CD4-positive, alpha-beta T cell (primary cell): Measurements from ENCODE around the gene EXOSC10. TPM values are rescaled to one million over a fixed set of nuclear protein-coding genes. Genes with fewer than 3 reads are reported as not detected.

Experiments
- ATAC-seq: fragments of 200-7000 bp; cut with Tn5 transposase; one replicate; pipeline ENCODE4 v1.10.0; 2022; ENCODE audit warnings: mild to moderate bottlenecking; ENCODE audit not compliant: poor library complexity
- CTCF ChIA-PET: fragments of 350-600 bp; sonication (Branson Sonifier 250); formaldehyde crosslinking; loops from one replicate; lab custom pipeline; 2021; ENCODE audit warnings: antibody characterized with exemption, inconsistent platforms; lab: Charles Lee
- POLR2A ChIA-PET: fragments of 350-600 bp; sonication (Branson Sonifier 250); formaldehyde crosslinking; loops from one replicate; lab custom pipeline; 2021; ENCODE audit warnings: antibody characterized with exemption, inconsistent platforms; lab: Charles Lee
- DNase-seq, 14 experiments: peaks; one replicate each; pipeline ENCODE4 v3.0.0-alpha.2; 2013 to 2020; ENCODE audit warnings: mixed read lengths in 2 of 14
- H3K27ac ChIP-seq, 2 donors: one replicate each; pipeline versions ENCODE4 v1.5.1 to v1.7.0; 2013; ENCODE audit warnings: low read length in 2 of 2, low read depth in 1 of 2, mild to moderate bottlenecking in 1 of 2
- H3K27me3 ChIP-seq, 2 experiments: 1 replicate in 1 of 2; 2 replicates in 1 of 2; pipeline versions ENCODE4 v1.6.1 to v1.7.0; 2013; ENCODE audit warnings: low read length in 2 of 2, control low read depth in 1 of 2, mild to moderate bottlenecking in 1 of 2, moderate library complexity in 1 of 2; ENCODE audit not compliant: insufficient read depth in 2 of 2, control insufficient read depth in 1 of 2
- H3K36me3 ChIP-seq: one replicate; pipeline ENCODE4 v1.6.1; 2013; ENCODE audit warnings: low read length, control low read depth; ENCODE audit not compliant: insufficient read depth
- H3K4me1 ChIP-seq: one replicate; pipeline ENCODE4 v1.6.1; 2013; ENCODE audit warnings: low read length, control low read depth; ENCODE audit not compliant: insufficient read depth
- H3K4me3 ChIP-seq: one replicate; pipeline ENCODE4 v1.5.1; 2013; ENCODE audit warnings: mild to moderate bottlenecking, low read length, moderate library complexity
- H3K9me3 ChIP-seq, 2 experiments: 1 replicate in 1 of 2; 2 replicates in 1 of 2; pipeline versions ENCODE4 v1.6.1 to v1.7.0; 2013; ENCODE audit warnings: low read length in 2 of 2, mild to moderate bottlenecking in 2 of 2, control low read depth in 1 of 2, moderate library complexity in 1 of 2; ENCODE audit not compliant: control insufficient read depth in 1 of 2, insufficient read depth in 1 of 2
- H3K27ac Mint-ChIP-seq: one replicate; pipeline ENCODE4 v1.8.0; 2020; ENCODE audit warnings: mixed read lengths
- H3K27me3 Mint-ChIP-seq: one replicate; pipeline ENCODE4 v1.8.0; 2021; ENCODE audit warnings: mixed read lengths
- H3K36me3 Mint-ChIP-seq: one replicate; pipeline ENCODE4 v1.8.0; 2021; ENCODE audit warnings: low read depth, mixed read lengths
- H3K4me1 Mint-ChIP-seq: one replicate; pipeline ENCODE4 v1.8.0; 2021; ENCODE audit warnings: low read depth, mixed read lengths
- H3K4me3 Mint-ChIP-seq: one replicate; pipeline ENCODE4 v1.8.0; 2020; ENCODE audit warnings: mild to moderate bottlenecking, mixed read lengths
- H3K9me3 Mint-ChIP-seq: one replicate; pipeline ENCODE4 v1.8.0; 2020; ENCODE audit warnings: mixed read lengths
- CTCF ChIP-seq: fragments of 200-600 bp; IDR thresholded peaks from one replicate; pipeline ENCODE4 v1.8.0; 2022; ENCODE audit warnings: antibody characterized with exemption, mild to moderate bottlenecking
- intact Hi-C, 2 experiments: fragments of 100-400 bp; cut with DNase I in 1 of 2; cut with micrococcal nuclease in 1 of 2; formaldehyde crosslinking; loops; one replicate each; pipeline versions ENCODE4 v1.15.1 to v1.9.0; 2023 to 2025; cut with DNase I, micrococcal nuclease
- total RNA-seq, 174 experiments: library from RNA in 2 of 174; stranded (reverse) in 2 of 174; gene quantifications; one replicate each; pipeline ENCODE4 v1.2.3 and lab custom pipeline; 2021 to 2026

Gene EXOSC10
- total RNA-seq, 2 experiments from 2014 or later = 81.6 to 89.0 TPM

GRCh38 chr1:11027316-11027715, 72.4 kb downstream of the EXOSC10 start:
- intact Hi-C loops = no loop called here
- no peak for TF ChIP-seq CTCF
- CTCF ChIA-PET = interaction anchor here (0.6 kb wide), 1 partner anchor 11 kb away, joined by 3 read pairs; no protein-coding TSS in a partner anchor
- H3K27ac Mint-ChIP-seq = no peak overlapping the region
- ATAC-seq (no peak), DNase-seq (no peak)
- H3K9me3 ChIP-seq = no peaks in the 10 kb centered on the region
- no peaks in the 10 kb centered on the region for H3K27me3 ChIP-seq
- H3K27ac ChIP-seq = no peak overlapping the region
- H3K4me1 ChIP-seq = no peaks in the 10 kb centered on the region
- H3K4me1 Mint-ChIP-seq = peaks cover 31% of the 10 kb centered on the region
- H3K36me3 Mint-ChIP-seq = peaks cover 73% of the 10 kb centered on the region
- peaks cover 49% of the 10 kb centered on the region for H3K36me3 ChIP-seq
- no peak overlapping the region for H3K4me3 ChIP-seq
- no peak overlapping the region for H3K4me3 Mint-ChIP-seq
- POLR2A ChIA-PET = interaction anchor here (0.7 kb wide), 1 partner anchor 10 kb away, joined by 3 read pairs; no protein-coding TSS in a partner anchor
- no peaks in the 10 kb centered on the region for H3K9me3 Mint-ChIP-seq
- no peaks in the 10 kb centered on the region for H3K27me3 Mint-ChIP-seq

- Mint-ChIP-seq H3K27me3 (no peaks in the 10 kb centered on the region), H3K36me3 (peaks cover 77% of the 10 kb centered on the region), H3K9me3 (no peaks in the 10 kb centered on the region), H3K27ac (no peak overlapping the region), H3K4me3 (no peak overlapping the region), H3K4me1 (peaks cover 36% of the 10 kb centered on the region)
- POLR2A ChIA-PET = interaction anchor here (0.7 kb wide), 1 partner anchor 11 kb away, joined by 3 read pairs; no protein-coding TSS in a partner anchor
- no peak overlapping the region for H3K27ac ChIP-seq
- H3K4me3 ChIP-seq = no peak overlapping the region
- no peak for TF ChIP-seq CTCF
- intact Hi-C loops = no loop called here
- ATAC-seq (no peak), DNase-seq (no peak)
- H3K9me3 ChIP-seq = no peaks in the 10 kb centered on the region
- H3K36me3 ChIP-seq = peaks cover 53% of the 10 kb centered on the region
- no peaks in the 10 kb centered on the region for H3K27me3 ChIP-seq
- no peaks in the 10 kb centered on the region for H3K4me1 ChIP-seq
- CTCF ChIA-PET = interaction anchor here (0.6 kb wide), 1 partner anchor 11 kb away, joined by 3 read pairs; no protein-coding TSS in a partner anchor
These were observed 72.8 kb downstream of the EXOSC10 start for GRCh38 chr1:11026903-11027302.

GRCh38 chr1:11026052-11026451, 73.6 kb downstream of the EXOSC10 start:
- peaks cover 61% of the 10 kb centered on the region for H3K36me3 ChIP-seq
- CTCF ChIA-PET = interaction anchor here (2.0 kb wide), 1 partner anchor 12 kb away, joined by 8 read pairs; no protein-coding TSS in a partner anchor
- no peaks in the 10 kb centered on the region for H3K27me3 Mint-ChIP-seq

More at GRCh38 chr1:11026052-11026451, 73.6 kb downstream of the EXOSC10 start:
- H3K9me3 Mint-ChIP-seq = no peaks in the 10 kb centered on the region
- Histone ChIP-seq H3K4me1 (no peaks in the 10 kb centered on the region), H3K27me3 (no peaks in the 10 kb centered on the region), H3K27ac (no peak overlapping the region), H3K9me3 (no peaks in the 10 kb centered on the region), H3K4me3 (no peak overlapping the region)
- H3K4me3 Mint-ChIP-seq = no peak overlapping the region
- no peak for DNase-seq
- no peak for ATAC-seq
- peaks cover 86% of the 10 kb centered on the region for H3K36me3 Mint-ChIP-seq
- TF ChIP-seq CTCF = no peak
- H3K4me1 Mint-ChIP-seq = peaks cover 40% of the 10 kb centered on the region
- POLR2A ChIA-PET = no interaction called here
- H3K27ac Mint-ChIP-seq = peak overlapping the region; percentile 14
- intact Hi-C loops = no loop called here
